HG03575 (cell line): ENCODE results near the gene GPC6.

Experiments used
- ATAC-seq: cut with Tn5 transposase; IDR thresholded peaks from one replicate; pipeline ENCODE4 v1.9.1; 2021; ENCODE audit not compliant: unreplicated experiment, insufficient number of reproducible peaks, low FRiP score; ENCODE audit errors: extremely low read depth

The GPC6 gene

DNA sequence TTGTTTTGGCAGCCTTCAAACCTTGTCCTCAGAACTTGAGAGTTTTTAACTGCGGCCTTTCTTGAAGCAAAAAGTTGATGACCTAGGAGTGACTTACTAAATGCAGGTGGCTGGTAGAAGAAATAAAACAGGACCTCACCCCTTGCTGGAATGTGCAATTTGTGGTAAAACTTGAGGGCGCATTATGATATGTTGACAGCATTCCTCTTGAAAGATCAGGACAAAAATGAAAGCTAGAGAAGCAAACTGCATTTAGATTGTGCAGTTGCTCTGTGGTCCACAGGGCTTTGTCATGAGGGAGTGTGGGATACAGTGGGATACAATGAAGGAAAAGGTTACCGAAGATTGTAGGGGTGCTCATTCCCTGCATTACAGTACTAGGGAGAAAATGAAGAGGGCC is 504.2 kb downstream of the GPC6 start:
- ATAC-seq, result no peak

DNA sequence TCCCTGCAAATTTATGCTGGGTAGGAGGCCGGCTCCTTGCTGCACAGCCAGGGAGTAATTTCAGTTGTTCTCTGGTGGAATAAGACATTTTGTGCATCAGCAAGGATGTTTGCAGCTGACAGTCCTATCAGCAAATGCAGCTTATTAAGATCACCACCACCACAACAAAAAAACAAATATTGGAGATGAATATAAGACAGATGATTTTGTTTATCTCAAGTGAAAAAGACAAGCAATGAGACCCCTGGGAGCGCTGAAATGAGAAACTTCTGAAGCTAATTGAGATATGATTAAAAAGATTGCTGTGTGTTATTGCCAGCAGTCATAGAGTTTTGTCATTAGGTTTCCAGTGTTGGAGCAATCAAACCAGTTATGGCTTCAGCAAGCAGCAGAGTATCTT is 505.6 kb downstream of the GPC6 start:
- ATAC-seq, result no peak

DNA sequence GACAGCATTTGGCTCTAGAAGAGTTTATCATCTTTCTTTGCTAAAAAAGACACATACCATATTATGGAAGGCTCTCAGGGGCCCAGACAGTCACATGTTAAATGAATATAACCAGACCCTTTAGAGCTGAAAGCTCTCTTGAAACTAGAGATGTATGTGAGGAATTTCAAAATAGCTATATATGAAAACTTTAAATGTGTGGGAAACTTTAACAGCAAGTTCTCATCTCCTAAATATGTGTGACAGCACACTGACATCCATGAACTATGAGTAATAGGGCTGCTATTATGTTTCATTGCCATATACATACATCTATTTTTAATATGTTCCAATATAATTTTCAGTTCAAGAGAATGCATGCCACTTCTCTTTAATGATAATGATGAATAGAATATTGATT is 509.5 kb downstream of the GPC6 start:
- no peak for ATAC-seq

DNA sequence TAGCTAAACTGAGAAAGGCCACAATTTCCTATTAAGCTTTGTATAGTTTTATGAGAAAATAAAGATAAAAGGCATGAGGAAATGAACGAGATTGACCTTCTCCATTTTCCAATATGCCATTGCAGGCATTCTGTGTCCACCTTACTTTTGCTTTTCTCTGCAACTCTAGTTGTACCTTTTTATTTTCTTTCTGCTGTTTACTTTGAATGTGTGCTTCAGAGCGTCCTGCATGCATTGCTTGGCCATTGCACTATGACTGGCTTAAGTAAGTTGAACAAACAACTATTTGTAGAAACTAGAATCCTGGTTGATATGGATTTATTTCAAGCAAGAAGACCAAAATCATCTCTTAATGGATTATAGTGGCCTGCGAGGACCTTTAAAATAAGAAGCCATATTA is 510.3 kb downstream of the GPC6 start:
- ATAC-seq, result no peak

DNA sequence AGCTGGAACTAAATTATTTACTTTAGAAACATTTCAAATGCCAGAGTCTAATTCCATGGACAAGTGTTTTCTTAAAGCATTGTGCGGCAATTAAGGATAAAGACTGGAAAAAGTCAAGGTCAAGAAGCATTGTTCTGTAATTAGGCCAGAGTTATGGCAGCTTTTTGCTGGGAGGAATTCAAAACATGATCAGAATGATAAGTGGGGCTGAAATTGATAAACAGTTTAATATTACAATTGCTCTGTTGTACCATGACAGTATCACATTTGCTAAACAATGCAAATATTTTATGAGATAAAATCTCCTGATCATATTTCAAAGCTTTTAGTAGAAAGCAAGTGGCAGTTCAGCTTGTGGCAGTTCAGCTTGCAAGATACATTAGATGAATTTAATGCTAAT is 513.7 kb downstream of the GPC6 start:
- ATAC-seq, result no peak

DNA sequence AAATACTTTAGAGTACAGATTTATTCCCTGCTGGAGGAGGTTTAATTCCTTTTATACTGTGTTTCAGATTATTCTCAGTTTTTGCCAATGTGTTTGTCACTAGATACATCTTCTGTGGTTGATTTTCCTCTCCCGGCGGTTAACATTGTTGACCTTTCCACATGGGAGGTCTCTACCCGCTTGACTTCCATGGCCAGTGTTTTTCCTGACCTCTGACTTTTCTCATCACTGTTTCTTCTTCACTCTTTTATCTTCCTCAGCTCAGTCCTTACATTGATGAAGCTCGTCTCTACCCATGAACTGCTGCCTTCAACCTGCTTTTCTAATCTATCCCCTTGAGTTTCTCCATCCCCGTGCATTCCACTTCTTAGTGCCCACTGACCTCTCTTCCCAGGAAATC is 517.4 kb downstream of the GPC6 start:
- no peak for ATAC-seq

DNA sequence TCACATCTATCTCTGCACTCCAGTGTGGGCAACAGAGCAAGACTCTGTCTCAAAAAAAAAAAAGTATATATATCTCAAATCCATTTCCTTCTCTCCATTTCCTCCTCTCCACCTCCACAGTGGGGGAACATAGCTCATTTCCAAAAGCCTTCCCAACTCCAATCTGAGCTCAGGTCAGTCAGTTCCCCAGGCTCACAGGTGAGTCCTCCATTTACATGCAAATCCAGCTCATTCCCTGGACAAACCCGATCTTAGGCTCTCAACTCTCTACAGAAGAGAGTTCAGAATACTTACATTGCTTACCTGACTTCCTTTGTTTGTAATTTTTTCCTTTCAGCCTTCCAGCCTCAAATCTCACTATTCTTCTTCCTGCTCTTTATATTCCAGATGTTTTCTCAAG is 518.3 kb downstream of the GPC6 start:
- no peak for ATAC-seq

DNA sequence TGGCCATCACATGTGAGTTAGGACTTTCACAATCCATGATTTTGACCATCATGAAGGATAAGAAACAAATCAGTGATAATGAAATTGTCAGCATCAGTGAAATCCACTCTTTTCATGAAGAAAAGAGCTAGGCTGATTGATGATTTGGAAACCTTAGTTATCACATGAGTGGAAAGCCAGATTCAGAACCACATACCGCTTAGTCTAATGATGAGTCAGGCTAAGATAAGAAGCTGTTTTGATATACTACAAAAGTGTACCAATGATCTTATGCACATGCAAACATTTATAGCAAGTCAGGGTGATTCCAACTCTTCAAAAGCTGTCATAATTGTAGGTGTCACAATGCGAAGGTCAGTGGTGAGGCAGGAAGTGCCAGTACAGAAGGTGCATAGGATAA is 519.3 kb downstream of the GPC6 start:
- no peak for ATAC-seq

DNA sequence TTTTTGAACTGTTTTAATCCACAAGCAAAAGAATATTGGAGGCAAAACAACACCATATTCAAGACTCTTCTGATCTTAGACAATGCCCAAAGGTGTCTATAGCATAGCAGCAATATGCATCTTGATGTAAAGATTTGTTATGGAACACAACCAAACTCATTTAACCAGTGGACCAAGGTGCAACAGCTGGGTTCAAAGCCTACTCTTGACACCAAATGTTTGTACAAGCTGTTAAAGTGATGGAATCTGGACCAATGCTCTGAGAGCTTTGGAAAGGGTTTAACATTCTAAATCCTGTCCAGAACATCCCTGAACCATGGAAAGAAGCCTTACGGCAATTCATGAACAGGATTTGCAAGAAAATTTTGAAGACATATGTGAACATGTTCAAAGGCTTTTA is 520.0 kb downstream of the GPC6 start:
- no peak for ATAC-seq

DNA sequence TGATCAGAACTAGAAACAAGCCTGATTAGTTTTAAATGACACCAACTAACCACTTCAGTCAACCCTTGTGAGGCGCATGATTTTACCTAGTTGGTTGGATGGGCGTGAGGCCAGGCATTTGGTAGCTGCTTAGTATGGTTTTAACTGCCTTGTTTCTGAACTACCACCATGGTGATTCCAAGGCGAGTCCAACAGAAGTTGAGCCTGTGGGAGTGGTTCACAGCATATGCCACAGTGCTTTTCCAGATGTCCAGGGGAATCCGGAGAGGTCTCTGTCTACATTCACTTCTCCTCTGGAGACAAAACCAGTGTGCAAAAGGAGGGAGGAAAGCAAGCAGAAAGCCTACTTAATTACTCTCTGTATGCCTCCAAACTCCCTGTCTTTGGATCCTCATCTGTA is 524.1 kb downstream of the GPC6 start:
- no peak for ATAC-seq

DNA sequence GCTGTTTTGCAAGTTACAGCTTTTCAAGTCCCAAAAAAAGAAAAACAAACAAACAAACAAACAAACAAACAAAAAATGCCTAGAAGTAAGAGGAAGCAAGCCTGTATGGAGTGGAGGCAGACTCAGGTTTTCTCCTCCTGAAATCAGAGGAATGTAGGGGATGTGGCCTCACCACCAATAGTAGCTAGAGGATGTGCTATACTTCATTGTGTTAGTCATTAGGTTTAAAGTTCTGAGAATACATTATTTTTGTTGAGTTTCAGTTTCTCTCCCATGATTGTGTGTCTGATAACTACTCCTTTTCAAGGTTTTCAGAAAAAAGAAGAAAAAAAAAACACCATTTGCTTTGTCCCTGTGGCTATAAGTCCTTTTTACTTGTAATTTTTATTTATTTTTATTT is 524.5 kb downstream of the GPC6 start:
- ATAC-seq, result no peak

DNA sequence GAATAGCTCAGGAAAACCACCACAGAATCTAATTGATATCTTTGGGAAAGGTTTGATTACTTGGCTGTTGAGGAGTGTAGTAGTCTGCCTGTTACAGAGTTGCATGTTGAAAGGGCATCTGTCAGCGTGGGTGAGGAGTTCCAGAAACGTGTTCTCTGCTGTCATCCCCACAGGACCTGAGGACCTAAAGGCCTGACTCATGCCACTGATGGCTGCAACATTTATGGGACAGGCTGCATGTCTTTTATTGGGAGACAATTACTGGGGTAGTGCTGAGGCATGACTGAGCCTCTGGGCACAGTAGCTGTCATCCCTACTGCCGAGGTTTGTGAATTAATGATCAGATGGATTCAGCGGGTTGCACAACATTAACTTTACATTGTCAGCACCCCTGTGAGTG is 525.9 kb downstream of the GPC6 start:
- ATAC-seq, result no peak

DNA sequence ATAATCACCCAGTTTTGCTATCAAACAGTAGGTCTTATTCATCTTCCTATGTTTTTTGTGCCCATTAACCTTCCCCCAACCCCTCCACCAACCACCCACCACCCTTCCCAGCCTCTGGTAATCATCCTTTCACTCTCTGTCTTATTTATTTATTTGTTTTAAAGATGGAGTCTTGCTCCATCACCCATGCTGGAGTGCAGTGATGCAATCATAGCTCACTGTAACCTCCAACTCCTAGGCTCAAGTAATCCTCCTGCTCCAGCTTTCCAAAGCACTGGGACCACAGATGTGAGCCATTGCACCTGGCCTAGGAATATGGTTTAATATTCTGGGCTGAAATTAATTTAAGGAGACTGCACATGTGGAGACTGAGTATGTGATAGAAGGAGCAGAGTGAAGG is 527.0 kb downstream of the GPC6 start:
- ATAC-seq, result no peak

DNA sequence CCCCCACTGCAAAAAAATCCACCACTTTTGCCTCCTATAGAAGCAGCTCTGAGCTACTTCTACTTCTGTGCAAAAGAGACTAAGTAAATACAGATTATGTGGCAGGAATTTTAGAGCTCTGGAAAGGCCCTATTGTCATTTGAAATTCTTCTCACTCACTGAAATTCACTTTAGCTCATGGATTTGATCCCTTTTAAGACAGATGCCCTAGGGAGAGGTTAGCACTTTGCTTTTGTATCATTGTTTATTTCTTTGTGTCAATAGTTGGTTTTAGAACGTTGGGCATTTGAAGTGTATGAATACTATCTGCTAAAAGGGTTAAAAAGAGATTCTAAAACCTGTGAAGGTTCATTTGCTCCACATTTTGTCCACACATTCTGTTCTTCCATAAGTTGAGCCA is 528.7 kb downstream of the GPC6 start:
- no peak for ATAC-seq

DNA sequence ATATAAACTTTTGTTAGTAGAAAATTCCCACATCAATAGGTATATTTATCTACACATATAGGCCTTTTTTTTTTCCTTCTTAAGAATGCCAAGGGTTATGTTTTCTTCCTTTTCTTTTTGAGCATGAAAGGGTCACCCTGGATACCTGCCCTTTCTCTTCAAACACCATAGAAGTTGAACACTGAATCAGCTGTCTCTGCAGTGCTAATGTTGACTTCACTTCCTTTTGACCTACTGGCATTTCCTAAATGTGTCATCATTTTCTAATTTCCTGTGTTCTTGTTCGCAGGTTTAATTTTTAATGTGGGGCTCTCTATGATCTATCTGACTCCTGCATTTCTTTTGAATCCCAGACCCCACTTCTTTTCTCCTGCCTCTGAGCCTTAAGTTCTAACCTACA is 532.0 kb downstream of the GPC6 start:
- ATAC-seq, result no peak

DNA sequence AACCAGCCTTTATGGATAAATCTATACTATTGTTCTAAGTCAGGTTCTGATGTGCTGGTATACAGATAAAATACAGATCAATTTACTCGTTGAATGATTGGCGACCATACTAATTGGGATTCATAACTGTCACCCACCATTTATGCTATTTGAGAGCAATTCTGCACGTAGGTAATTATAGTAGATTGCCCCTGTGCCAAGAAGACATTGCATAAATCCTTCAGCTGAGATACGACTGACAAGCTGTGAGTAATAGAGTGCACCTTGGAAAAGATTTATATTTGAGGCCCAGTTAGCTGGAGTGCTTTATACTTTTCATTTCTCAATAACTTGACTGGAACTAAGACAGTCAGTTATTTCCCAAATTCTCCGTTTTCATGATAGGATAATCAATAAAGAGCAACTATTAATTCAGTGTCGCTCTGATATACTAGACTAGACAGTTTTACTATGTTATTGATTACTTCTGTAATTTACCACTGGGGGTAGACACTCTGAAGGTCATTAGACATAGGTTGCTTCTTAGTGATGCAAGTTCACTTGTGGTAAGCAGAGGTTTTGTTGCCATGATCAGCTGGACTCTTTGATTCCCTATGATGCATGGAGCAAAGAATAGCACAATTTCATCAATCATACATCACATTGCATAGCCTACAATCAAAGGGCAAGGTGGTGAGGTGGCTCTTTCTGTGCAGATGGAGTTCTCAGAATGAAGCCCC is 536.3 kb downstream of the GPC6 start:
- no peak for ATAC-seq

DNA sequence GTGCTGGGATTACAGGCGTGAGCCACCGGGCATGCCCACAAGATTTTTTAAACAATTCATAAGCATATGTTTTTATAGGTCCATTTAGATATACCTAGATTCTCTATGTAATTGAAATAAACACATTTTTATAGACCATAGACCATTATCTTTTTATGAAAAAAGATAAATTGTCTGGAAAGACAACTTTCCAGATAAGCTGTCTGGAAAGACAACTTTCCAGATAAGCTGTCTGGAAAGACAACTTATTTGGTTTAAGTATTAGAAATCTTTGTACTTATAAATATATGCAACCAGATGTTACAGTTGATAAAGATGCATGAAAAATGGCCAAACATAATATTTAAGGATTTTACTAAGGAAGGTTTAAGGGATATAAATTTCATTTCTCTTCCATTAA is 538.5 kb downstream of the GPC6 start:
- ATAC-seq, result no peak

DNA sequence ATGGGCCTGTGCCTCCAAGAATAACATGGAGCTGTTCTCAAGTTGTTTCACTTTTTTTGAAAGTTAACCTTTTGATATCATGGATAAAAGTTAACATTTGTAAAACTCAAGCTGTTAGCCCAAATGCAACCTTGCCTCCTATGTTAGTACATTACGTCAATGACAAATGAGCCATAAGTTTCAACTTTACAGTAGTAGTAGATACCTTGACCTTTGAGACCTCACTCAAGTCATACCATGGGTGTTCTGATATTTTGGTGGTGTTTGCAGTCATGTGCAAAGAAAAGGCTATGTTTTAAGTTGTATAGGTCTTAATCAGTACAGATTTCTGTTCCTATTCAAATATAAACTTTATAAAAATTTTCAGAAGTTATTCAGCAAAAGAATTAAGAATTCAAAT is 539.2 kb downstream of the GPC6 start:
- ATAC-seq, result no peak

DNA sequence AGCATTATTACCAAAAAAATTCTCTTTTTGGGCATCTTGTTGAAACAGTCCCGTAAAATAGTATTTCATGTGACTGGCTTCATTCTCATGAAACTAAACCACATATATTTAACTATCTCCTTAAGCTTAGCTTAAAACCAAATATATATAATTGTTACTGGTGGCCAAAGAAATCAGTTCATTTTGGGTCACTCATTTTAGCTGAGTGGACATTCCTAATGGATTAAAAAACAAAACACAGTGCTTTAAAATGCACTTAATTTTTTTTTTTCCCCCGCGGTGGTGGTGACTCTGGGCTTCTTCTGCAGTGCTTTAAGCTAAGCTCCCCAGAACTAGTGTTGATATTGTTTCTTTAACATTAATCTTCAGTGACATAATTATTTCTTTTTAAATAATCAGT is 540.1 kb downstream of the GPC6 start:
- ATAC-seq, result no peak

DNA sequence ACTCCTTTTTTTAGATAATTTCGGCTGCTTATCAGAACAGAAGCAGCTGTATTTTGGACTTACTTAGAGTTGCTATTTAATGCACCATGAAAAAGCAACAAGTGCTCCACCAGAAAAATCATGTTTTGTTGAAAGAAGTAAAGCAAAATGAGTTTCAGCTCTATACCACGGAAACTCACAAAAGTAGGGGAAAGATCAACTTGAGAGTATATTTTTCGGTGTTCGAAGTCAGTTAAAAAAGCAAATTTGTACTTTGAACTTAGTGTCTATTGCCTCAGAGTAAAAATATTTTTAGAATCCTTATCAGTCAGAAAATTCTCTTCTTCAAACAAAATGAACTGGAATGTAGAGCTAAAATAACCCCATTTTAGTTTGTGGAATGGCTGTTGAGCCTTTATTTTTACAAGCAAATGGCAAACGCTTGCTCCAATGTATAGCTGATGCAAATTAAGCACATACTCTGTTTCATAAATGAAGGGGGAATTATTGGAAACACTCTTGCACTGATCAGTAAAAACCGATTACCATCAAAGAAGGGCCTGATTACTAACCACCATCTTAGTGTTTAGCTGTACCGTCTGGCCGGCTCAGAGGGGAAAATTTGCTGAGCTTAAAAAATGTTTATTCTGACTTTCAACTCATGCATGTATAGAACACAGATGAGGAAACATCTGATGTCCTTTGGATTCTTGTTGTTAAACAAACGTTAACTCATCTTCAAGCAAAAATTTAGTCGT is 540.7 kb downstream of the GPC6 start:
- no peak for ATAC-seq

DNA sequence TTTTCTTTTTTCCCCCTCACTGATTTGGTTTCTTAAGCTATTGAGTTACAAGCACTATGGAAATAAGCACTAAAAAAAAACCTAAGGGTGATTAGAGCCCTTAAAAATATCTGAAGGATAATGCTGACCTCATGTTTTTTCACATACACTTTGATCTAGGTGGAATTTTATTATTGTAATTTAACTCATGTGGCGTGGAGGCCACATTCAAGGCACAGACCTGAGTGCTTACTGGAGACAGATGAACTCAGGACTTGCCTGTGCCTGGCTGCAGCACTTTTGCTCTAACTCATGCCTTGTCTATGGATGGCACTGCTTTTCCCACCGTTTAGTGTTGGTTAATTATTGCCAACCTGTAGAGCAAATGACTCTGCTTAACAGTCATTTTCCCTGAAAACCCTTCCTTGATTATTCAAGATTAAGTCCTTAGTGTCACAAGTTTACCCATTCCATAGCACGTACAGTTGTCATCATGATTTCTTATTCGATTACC is 541.4 kb downstream of the GPC6 start:
- ATAC-seq, result no peak
